Effector CD8-positive, alpha-beta T cell (primary cell): ENCODE measurements around the gene GAPDH.
"Not testable (repeated sequence)": the region's sequence is repeated elsewhere in the genome, so short reads cannot be mapped to it uniquely, and the experiment has no call there.

Source experiments
- DNase-seq: peaks from one replicate; lab custom pipeline; 2025; lab: John Stamatoyannopoulos, UW

Gene GAPDH

GRCh38 chr12:6546016-6546415 is 11.7 kb downstream of the GAPDH start:
- no peak for DNase-seq

- DNase-seq: no peak
These were observed 13.2 kb downstream of the GAPDH start for GRCh38 chr12:6547566-6547965.

- DNase-seq: no peak
These were observed 13.7 kb downstream of the GAPDH start for GRCh38 chr12:6547987-6548386.

DNA sequence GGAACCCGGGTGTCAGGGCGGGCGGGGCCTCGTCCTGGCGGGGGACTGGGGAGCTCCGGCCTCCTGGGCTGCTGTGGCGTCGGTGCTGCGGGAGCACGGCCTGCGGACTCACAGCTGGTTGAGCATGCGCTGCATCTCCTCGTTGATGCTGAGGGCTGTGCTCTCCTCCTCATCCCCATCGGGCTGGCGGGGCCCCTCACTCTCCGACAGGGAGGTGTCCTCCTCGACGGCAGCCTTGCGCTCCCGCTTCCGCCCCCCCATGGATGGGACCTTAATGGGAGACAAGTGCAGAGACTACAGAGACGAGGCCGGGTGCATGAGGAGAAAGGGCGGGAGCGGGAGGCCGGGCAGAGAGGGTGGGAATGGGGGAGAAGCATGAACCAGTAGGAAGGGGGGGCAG is 14.2 kb downstream of the GAPDH start:
- no peak for DNase-seq

DNA sequence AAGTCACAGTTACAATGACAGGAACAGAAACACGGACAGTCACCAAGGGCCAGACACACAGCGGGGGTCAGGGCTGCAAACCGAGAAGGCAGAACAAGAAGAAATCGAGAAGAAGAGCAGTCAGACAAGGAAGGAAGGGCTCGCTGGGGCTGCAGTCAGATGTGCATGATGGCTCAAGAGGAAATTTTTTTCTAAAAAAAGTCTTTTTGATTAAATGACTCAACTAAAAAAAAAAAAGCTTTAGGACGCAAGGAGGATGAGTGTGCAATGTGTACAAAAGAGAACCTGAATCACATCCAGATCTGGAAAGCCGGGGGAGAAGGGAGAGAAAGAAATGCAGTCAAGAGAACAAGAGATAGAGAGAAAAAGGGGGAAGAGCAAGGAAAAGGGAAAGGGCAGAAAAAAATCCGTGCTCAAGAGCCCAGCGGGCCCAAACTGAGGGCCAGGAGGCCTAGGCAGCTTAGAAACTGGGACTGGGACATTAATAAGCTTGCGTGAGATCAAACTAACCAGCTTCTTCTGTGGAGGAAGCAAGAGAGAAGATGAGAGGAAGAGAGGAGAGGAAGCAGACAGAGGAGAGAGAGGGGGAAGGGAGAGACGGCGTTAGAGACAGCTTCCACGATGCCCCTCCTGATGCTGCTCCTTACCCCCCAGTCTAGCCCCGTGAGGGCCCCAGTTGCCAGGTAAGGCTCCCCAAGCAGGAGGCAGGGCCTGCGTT is 14.8 kb downstream of the GAPDH start:
- no peak for DNase-seq

- no peak for DNase-seq
These were observed 15.4 kb downstream of the GAPDH start for GRCh38 chr12:6549684-6550151.

DNA sequence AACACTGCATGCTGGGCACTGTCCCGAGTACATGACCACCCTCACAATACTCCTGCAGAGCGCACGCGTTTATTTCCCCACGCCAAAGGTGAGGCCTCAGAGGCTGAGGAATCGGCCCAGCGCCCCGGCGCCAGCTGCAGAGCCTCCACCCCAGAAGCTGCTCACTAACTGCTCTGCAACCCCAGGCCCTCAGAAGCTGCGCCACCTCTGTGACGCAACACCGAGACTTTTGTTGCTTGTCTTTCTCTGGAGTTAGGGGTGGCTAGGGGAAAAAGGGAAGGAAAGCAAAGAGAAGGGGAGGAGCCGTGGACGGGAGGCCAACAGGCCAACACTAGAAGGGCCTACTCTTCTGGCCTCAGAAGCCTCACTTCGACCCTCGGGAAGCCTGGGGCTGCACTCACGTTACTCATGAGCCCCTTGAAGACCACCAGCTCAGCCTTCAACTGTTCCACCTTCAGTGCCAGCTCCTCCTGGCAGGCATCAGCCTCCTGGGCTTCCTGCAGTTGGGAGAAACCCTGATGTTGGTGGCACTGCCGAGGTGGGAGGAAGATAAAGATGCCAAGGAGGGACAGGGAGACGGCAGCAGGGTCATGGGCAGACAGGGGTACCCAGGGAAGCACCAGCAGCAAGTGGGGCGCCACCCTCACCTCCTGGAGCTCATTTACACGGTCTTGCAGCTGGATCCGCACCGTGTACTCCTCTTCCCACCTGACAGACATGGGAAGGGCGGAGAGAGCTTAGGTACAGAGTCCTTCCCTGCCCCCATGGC is 16.2 kb downstream of the GAPDH start:
- no peak for DNase-seq

DNA sequence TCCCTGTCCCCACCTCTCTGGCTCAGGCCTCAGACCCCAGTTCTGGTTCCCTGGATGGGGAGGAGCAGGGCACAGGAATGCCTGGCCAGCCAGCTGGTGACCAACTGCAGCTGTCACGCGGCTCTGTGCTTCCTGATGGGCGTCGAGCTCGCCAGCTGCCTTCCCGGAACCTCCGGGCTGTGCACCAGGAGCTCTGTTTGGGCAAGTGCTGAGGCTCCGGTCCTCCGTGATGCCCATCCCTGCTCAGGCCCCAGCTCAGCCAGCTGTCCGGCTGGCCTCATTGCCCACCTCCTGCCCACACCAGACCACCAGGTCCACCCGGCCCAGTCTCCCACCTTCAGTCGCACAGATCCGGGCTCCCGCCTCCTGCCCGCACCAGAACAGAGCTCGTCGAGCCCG is 16.7 kb downstream of the GAPDH start:
- DNase-seq: no peak

GRCh38 chr12:6551496-6552139 is 17.3 kb downstream of the GAPDH start:
- DNase-seq: no peak

DNA sequence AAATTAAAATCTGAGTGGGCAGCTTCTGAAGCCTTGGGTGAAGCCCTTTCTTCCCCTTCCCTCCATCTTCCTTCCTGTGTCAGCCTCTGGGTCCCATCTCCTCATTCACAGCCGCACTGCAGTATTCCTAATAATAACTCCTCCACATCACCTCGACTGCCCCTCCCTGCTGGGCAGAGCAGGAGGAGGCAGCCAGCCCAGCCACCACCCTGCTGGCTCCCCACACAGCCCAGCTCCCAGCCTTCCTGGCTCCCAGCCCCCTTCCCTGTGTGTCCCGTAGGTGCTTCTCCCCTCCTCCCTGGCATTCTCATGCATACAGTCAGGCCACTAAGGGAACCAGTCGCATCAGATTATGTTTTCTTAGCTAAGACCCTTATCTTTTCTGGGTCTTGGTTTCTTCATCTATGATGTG is 17.8 kb downstream of the GAPDH start:
- DNase-seq: no peak

DNA sequence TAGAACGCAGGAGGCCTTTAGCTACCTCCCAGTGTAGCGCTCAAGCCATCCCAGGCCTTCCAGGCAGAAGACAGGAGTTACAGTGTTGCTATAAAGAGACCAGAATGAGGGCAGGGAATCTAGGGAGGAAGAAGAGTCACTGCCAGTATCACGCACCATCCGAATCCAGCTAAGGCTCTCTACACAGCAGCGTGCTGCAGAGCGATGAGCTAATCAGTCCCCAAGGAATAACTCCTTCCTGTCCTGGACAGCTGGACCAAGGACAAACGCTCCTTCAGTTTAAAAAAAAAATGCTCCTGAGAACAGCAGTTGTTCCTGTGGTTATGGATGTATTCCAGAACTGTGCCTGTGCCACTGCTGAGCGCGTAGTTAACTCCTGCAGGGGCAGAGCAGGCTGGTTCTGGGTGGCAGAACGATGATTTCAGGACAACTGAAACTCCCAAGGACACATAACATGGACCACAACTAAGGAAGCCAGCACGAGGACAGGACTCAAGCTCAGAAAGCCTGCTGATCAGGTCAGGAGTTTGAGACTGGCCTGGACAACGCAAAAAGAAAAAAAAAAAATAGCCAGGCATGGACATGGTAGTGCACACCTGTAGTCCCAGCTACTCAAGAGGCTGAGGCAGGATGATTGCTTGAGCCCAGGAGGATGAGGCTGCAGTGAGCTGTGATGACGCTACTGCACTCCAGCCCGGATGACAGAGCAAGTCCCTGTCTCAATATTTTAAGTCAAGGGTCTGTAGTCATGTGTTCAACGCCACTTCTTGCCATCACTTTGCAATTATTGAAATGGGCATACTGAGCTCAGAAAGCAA is 18.9 kb downstream of the GAPDH start:
- DNase-seq: no peak

- DNase-seq: peak; percentile 47
These were observed 20.1 kb downstream of the GAPDH start for GRCh38 chr12:6554168-6555017.

DNA sequence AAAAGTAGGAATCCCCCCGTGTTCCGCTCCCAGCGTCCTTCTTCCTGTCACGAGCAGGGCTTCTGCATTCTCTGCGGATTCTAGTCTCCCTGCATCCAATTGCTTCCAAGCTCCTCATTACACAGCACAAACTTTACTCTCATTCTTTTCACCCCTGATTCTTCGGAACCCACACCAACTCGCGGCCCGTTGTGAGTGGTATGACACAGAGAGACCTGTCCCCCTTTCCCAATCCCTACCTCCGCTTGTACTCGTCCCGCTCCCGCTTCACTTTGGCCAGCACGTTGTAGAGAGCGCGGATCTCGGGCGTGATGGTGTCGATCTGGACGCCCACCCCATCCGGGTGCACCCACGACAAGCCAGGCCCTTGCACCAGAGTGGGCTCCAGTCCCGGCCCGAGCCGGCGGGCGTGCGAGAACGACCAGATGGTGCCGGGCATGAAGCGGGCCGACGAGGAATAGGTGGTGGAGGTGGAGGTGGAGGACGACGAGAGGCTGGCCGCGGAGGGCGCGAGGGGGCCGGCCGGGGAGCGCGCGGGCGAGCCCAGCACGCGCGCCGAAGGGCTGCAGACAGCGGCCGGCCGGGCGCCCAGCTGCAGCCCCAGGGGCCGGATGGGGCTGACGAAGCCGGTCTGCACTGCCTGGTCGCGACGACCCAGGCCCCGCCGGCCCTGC is 20.8 kb downstream of the GAPDH start:
- no peak for DNase-seq

DNA sequence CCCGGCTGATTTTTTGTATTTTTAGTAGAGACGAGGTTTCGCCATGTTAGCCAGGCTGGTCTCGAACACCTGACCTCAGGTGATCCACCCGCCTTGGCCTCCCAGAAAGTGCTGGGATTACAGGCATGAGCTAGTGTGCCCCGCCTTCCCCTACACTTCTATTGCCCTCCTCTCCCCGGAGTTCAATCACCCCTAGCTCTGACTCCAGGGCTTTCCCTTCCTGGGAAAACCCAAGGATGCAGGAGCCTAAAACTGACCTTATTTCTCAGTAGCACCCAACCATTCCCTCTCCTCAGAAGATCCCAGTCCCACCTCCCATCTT is 22.1 kb downstream of the GAPDH start:
- not testable (repeated sequence) for DNase-seq

DNA sequence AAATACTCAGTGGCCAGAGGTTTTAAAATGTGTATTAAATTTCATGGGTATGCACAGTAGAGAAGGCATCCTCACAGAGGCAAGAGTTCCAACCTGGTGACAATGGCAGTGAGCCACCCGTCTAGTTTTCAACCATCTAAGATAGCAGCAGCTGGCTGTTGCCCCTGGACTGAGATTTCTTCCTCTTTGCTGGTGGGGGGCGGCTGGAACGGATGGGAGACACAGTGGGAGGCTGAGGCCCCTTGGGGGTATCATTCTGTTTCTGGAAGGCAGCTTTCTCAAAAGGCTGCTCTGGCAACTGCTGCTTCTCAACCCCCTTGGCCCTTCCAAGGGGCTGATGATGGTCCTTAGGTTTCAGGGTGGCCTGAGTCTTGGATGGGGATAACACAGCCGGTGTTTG is 22.5 kb downstream of the GAPDH start:
- DNase-seq: no peak

DNA sequence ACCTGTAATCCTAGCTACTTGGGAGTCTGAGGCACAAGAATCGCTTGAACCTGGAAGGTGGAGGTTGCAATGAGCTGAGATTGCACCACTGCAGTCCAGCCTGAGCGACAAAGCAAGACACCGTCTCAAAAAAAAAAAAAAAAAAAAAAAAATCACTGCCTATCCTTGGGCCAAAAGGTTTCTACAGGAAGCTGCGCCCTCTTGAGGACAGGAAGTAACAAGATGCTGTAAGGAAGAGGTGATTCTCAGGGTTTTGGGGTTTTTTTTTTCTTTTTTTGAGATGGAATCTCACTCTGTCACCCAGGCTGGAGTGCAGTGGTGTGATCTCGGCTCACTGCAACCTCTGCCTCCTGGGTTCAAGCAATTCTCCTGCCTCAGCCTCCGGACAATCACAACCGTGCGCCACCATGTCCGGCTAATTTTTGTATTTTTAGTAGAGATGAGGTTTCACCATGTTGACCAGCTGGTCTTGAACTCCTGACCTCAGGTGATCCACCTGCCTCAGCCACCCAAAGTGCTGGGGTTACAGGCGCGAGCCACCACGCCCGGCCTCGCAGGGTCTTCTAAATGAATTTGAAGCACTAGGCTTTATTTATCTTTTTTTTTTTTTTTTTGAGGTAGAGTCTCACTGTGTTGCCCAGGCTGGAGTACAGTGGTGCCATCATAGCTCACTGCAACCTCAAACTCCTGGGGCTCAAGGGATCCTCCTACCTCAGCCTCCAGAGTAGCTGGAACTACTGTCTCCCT is 23.9 kb downstream of the GAPDH start:
- DNase-seq: peak; percentile 15

GRCh38 chr12:6559500-6559899 is 25.2 kb downstream of the GAPDH start:
- no peak for DNase-seq

DNA sequence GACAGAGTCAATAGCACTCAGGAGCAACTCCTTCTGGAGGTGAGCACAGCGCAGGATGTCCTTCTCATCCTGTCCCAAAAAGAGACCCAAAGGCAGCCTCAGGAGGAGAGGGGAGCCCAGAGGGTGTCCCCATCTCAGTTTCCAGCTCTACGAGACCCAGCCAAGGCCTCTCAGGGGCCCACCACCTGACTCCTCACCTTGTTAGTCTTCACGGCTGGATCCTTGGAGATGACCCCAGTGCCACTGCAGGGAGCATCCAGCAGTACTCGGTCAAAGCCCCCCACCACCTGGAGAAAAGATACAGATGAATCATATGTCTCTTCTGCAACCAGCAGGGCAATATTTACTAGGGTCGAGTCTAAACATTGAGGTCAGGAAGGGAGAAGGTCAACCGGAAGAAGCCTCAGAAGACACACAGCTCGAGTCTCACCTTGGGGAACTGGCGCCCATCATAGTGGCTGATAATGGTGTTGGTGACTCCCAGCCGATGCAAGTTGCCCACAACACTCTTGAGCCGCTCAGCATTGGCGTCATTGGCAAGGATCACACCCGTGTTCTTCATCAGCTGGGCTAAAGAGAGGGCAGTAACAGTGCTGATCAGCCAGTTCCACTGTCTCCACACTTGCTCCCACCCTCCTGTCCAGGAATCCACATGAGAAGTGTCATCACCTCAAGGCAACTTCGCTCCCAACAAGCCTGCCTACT is 26.3 kb downstream of the GAPDH start:
- DNase-seq: no peak

GRCh38 chr12:6562881-6563280 is 28.6 kb downstream of the GAPDH start:
- DNase-seq: no peak
